ENCODE measurements around the gene RIN2. TPM values are rescaled to one million over a fixed set of nuclear protein-coding genes. Genes with fewer than 3 reads are reported as not detected.

RIN2 gene
- total RNA-seq, 2 donors from 2014 or later = 17.0 to 19.6 TPM

DNA sequence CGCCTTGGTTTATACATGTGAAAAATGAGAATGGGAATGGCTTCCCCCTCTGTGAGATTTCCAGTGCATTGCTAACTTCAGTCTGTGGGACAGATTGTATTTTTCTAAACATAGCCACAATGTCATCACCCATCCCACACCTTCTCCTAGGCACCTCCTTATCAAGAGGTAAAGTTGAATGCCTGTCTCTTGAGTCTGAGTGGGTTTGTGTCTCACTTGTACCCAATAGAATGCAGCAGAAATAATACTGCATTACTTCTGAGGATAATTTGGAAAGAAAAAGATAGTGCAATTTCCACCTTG is 27.9 kb downstream of the RIN2 start:
- Mint-ChIP-seq H3K36me3 (ENCODE audit: low read depth) (peaks cover 3% of the 10 kb centered on the region), H3K4me1 (peaks cover 20% of the 10 kb centered on the region), H3K9me3 (peaks cover 8% of the 10 kb centered on the region), H3K27ac (no peak overlapping the region), H3K4me3 (no peak overlapping the region), H3K27me3 (ENCODE audit: insufficient read depth) (no peaks in the 10 kb centered on the region)
- Histone ChIP-seq H3K9me3 (ENCODE audit: control insufficient read depth, low read length) (peaks cover 12% of the 10 kb centered on the region), H3K9ac (ENCODE audit: extremely low read depth, low read length, poor library complexity, severe bottlenecking) (no peak overlapping the region), H3K27me3 (ENCODE audit: control insufficient read depth, insufficient read depth, low read length, poor library complexity, severe bottlenecking) (no peaks in the 10 kb centered on the region), H3K36me3 (ENCODE audit: control insufficient read depth, insufficient read depth, low read length) (no peaks in the 10 kb centered on the region), H3K27ac (ENCODE audit: low read depth, low read length) (peak overlapping the region; percentile 12), H3K4me1 (ENCODE audit: control insufficient read depth, insufficient read depth, low read length) (peaks cover 2% of the 10 kb centered on the region), H3K4me3 (ENCODE audit: low read length) (no peak overlapping the region)
- TF ChIP-seq, protein P1, sequence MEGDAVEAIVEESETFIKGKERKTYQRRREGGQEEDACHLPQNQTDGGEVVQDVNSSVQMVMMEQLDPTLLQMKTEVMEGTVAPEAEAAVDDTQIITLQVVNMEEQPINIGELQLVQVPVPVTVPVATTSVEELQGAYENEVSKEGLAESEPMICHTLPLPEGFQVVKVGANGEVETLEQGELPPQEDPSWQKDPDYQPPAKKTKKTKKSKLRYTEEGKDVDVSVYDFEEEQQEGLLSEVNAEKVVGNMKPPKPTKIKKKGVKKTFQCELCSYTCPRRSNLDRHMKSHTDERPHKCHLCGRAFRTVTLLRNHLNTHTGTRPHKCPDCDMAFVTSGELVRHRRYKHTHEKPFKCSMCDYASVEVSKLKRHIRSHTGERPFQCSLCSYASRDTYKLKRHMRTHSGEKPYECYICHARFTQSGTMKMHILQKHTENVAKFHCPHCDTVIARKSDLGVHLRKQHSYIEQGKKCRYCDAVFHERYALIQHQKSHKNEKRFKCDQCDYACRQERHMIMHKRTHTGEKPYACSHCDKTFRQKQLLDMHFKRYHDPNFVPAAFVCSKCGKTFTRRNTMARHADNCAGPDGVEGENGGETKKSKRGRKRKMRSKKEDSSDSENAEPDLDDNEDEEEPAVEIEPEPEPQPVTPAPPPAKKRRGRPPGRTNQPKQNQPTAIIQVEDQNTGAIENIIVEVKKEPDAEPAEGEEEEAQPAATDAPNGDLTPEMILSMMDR (conservative IDR thresholded peaks at IDR 0.05) = no peak
- DNase-seq = no peak
- 88% methylated on average over 1 of the region's 1 CpG; no CpG with 5 or more reads in 1 of the 2 experiments for WGBS, 2 experiments (ENCODE audit: insufficient coverage in 1 of 2, insufficient read length in 1 of 2)

DNA sequence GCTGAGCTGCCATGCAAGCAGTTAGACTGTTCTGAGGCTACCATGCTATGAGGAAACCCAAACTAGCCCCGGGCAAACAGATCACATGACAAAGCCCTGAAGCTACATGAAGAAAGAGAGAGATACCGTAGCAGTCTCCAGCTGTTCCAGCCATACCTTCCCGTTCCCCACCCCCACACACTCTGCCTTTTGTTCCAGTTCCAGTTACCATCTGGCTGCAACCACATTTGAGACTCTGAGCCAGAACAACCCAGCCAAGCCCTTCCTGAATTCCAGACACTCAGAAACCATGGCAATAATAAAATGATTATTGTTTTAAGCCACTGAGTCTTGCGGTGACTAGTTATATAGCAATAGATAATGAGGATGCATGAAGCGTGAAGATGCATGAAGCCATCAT is 28.3 kb downstream of the RIN2 start:
- Histone ChIP-seq H3K27me3 (ENCODE audit: control insufficient read depth, insufficient read depth, low read length, poor library complexity, severe bottlenecking) (no peaks in the 10 kb centered on the region), H3K9me3 (ENCODE audit: control insufficient read depth, low read length) (peaks cover 12% of the 10 kb centered on the region), H3K27ac (ENCODE audit: low read depth, low read length) (peak overlapping the region; percentile 41), H3K4me1 (ENCODE audit: control insufficient read depth, insufficient read depth, low read length) (peaks cover 2% of the 10 kb centered on the region), H3K9ac (ENCODE audit: extremely low read depth, low read length, poor library complexity, severe bottlenecking) (no peak overlapping the region), H3K36me3 (ENCODE audit: control insufficient read depth, insufficient read depth, low read length) (no peaks in the 10 kb centered on the region), H3K4me3 (ENCODE audit: low read length) (no peak overlapping the region)
- H3K36me3 Mint-ChIP-seq (ENCODE audit: low read depth) = peaks cover 3% of the 10 kb centered on the region
- H3K27ac Mint-ChIP-seq = no peak overlapping the region
- peaks cover 8% of the 10 kb centered on the region for H3K9me3 Mint-ChIP-seq
- H3K4me1 Mint-ChIP-seq = peaks cover 20% of the 10 kb centered on the region
- no peak overlapping the region for H3K4me3 Mint-ChIP-seq
- no peaks in the 10 kb centered on the region for H3K27me3 Mint-ChIP-seq (ENCODE audit: insufficient read depth)
- TF ChIP-seq, protein P1 (conservative IDR thresholded peaks at IDR 0.05) = no peak
- no peak for DNase-seq
- 76 to 94% methylated on average over 2 to 5 of the region's 5 CpGs for WGBS, 2 experiments (ENCODE audit: insufficient coverage in 1 of 2, insufficient read length in 1 of 2)

DNA sequence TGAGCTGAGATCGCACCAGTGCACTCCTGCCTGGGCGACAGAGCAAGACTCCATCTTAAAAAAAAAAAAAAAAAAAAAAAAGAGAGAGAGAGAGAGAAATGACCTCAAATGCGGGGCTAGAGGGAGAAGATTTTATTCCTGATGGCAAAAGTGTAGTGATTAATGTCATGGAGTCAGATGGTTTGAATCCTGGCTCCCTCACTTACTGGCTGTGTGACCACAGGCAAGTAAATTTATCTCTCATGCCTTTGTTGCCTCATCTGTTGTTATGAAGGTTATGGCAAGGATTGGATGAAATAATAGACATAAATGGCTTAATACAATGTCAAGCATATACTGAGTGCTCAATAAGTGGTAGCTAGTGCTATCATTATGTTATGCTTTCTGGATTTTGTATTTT is 29.3 kb downstream of the RIN2 start:
- H3K9me3 ChIP-seq (ENCODE audit: control insufficient read depth, low read length) = peaks cover 12% of the 10 kb centered on the region
- H3K27ac ChIP-seq (ENCODE audit: low read depth, low read length) = no peak overlapping the region
- Mint-ChIP-seq H3K9me3 (peaks cover 8% of the 10 kb centered on the region), H3K27ac (no peak overlapping the region), H3K27me3 (ENCODE audit: insufficient read depth) (no peaks in the 10 kb centered on the region), H3K4me1 (peaks cover 20% of the 10 kb centered on the region), H3K4me3 (no peak overlapping the region), H3K36me3 (ENCODE audit: low read depth) (peaks cover 3% of the 10 kb centered on the region)
- H3K4me3 ChIP-seq (ENCODE audit: low read length) = no peak overlapping the region
- H3K4me1 ChIP-seq (ENCODE audit: control insufficient read depth, insufficient read depth, low read length) = peaks cover 2% of the 10 kb centered on the region
- H3K9ac ChIP-seq (ENCODE audit: extremely low read depth, low read length, poor library complexity, severe bottlenecking) = no peak overlapping the region
- DNase-seq = no peak
- 92% methylated on average over 3 of the region's 3 CpGs; no CpG with 5 or more reads in 1 of the 2 experiments for WGBS, 2 experiments (ENCODE audit: insufficient coverage in 1 of 2, insufficient read length in 1 of 2)
- no peaks in the 10 kb centered on the region for H3K27me3 ChIP-seq (ENCODE audit: control insufficient read depth, insufficient read depth, low read length, poor library complexity, severe bottlenecking)
- no peaks in the 10 kb centered on the region for H3K36me3 ChIP-seq (ENCODE audit: control insufficient read depth, insufficient read depth, low read length)
- TF ChIP-seq, protein P1 (conservative IDR thresholded peaks at IDR 0.05) = no peak
